ENCODE data around the gene SOS1.

- no peak for TF ChIP-seq ZNF317 (CRISPR knock-in tag; IDR thresholded peaks at IDR 0.05)
- no peak for TF ChIP-seq HDAC2 (CRISPR knock-in tag; IDR thresholded peaks at IDR 0.05)
- TF ChIP-seq ZNF138 (CRISPR knock-in tag; IDR thresholded peaks at IDR 0.05; ENCODE audit: low read depth), result no peak
- no peak for TF ChIP-seq CTCF (CRISPR knock-in tag; IDR thresholded peaks at IDR 0.05)
- no peak for TF ChIP-seq EZH2 (conservative IDR thresholded peaks at IDR 0.05; ENCODE audit: low read depth, low read length)
- TF ChIP-seq ZKSCAN1 (IDR thresholded peaks at IDR 0.05; ENCODE audit: low read length), result no peak
- TF ChIP-seq MTA3 (CRISPR knock-in tag; IDR thresholded peaks at IDR 0.05), result no peak
- TF ChIP-seq CSRNP2 (CRISPR knock-in tag; conservative IDR thresholded peaks at IDR 0.05; ENCODE audit: low read depth), result no peak
Measured at GRCh38 chr2:38934742-38935141, 186.1 kb downstream of the SOS1 start.

All from HepG2 (cell line).